Measurements from ENCODE around the gene TF.
"Not testable (repeated sequence)": the region's sequence is repeated elsewhere in the genome, so short reads cannot be mapped to it uniquely, and the experiment has no call there.

Gene TF

DNA sequence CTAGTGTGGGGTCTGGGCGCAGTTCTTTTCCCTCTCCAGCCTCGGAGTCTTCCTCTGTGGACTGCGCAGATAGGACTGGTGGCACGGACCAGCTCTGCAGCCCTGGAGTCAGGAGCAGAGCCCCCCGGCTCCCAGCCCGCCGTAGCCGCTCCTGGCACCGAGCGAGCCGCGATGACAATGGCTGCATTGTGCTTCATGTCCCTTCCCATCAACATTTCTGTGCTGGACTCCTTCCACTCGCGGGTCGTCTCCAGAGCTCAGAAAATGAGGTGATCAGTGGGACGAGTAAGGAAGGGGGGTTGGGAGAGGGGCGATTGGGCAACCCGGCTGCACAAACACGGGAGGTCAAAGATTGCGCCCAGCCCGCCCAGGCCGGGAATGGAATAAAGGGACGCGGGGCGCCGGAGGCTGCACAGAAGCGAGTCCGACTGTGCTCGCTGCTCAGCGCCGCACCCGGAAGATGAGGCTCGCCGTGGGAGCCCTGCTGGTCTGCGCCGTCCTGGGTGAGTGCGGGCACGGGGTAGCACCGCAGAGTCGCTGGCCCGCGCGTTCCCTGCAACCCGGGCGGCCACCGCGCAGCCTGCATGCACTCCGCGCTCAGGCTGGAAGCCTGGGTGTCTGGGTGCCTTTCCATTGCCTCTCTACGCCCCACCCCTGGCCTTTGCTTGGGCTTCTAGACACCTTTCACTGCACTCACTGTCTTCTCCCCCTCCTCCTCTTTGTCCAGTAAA lies at the start of gene TF:
TF (plus strand) TSS at position 413 of the 731 bp plus-strand sequence; CDS start at position 461, 48 bp downstream.
- no peak for DNase-seq

- DNase-seq, result peak in 1 of 2 experiments; percentile 51
Measured at GRCh38 chr3:133697960-133698359, 48.2 kb upstream of the TF start.

GRCh38 chr3:133699467-133699866 lies 46.7 kb upstream of the TF start:
- DNase-seq, result no peak

DNA sequence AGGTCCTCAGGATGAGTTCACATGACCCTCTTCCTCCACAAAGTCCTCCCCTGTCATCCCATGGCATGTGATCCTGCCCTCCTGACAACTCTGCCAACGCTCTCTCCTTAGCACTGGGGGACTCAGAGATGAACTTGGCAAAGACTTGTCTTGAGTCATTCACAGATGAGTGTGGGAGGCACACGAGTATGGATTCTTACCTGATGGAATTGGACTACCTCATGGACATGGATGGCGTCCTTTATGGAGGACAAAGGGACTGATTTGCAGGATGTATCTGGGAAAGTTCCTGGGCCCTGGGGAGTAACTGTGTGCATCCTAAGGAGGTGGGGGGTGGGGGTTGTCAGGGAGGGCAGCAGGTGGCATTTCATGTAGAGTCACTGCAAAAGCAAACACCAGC lies 46.3 kb upstream of the TF start:
- no peak for DNase-seq

DNA sequence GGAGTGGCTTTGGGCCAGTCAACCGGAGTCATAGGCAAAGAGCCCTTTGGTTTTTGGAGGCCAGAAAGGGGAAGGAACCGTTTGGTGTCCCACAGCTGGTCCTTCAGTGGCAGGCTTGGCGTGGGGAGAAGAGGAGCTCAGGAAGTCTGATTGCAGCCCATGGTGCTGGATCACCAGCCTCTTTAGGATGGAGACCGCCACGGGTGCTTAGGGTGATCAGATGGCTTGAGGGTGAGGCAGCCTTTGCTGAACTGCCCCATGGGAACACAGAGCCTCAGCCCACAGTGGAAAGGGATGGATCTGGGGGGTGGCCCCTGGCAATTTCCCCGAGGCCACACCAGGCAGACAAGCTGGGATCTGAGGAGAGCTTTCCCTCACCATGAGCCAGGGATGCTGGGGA lies 45.8 kb upstream of the TF start:
- DNase-seq, result no peak

DNA sequence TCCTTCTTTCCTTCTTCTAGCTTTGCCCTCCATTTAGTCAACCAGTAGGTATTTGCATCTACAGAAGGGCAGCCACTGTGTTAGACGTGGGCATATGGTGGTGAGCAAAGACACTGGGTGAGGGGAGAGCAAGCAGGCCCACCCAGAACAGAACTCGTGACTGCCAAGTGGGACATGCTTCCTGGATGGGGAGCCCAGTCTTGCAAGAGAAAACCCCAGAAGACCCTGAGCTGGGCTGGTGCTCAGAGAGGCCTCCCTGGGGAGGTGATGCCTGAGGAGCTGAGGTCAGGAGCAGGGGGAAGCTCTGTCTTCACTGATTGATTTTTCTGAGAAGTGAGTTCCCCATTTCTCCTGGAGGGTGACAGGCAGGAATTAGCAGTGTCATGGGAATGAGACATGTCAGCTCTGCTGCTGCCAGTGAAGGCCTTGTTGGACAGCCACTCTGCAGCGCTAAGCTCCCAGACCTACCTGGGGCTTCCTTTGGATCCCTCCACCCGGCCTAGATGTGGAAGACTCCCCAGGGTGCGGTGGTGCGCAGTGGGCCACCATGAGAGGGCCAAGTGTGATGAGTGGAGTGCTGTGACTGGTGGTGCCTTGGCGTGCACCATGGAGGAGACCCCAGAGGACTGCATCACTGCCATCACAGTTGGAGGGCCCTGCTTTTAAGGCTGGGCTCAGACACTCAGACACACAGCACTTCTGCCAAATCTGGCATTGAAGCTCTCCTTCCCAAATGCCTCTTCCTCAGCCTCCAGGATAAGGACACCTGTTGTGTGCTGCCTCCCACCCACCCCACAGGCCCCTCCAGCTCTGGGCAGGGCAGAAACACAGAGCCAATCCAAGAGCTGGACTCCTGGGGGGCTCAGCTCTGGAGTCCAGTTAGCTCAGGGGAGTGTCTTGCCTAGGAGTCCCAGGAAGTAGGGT lies 44.5 kb upstream of the TF start:
- DNase-seq, result no peak

- DNase-seq, result no peak
Measured at GRCh38 chr3:133703915-133704314, 42.3 kb upstream of the TF start.

DNA sequence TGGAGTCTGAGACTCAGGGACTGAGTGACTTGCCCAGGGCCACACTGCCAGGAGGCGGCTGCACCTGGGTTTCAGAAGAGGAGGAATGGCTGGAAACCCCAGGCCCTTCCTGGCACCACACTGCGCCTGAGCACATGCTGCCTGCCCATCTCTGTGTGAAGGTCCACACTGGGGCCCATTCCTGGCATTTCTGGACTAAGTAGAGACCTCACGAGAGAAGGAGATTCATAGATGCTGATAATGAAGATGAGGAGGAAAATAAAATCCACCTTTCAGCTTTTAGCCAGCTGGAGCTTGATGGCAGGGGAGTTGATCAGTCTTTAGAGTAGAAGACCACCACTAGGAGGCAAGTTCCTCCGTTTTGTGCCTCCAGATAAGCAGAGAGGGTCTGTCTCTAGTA lies 40.2 kb upstream of the TF start:
- DNase-seq, result no peak

DNA sequence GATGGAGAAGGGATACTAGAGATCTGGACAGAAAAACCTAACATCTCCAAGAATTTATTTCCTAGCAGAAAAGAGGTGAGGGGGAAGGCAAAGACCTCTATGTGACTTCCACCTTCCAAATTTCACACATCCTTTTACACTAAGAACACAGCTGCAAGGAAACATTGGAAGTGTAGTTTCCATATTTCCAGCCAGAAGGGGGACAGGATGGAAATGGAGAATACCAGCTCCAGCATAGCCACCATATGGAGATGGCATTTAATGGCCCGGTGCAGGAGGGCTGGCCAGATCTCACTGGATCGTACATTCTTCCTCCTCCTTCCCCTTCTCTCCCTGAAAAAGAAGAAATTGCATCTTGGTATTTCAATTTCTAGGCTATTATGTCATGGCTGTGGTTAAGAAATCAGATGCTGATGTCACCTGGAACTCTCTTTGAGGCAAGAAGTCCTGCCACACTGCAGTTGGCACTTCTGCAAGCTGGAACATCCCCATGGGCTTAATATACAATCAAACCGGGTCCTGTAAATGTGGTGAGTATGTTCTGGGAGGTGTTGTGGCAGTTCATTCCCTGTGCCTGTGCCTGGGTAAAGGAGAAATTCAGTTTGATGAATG lies 36.9 kb upstream of the TF start:
- no peak for DNase-seq

DNA sequence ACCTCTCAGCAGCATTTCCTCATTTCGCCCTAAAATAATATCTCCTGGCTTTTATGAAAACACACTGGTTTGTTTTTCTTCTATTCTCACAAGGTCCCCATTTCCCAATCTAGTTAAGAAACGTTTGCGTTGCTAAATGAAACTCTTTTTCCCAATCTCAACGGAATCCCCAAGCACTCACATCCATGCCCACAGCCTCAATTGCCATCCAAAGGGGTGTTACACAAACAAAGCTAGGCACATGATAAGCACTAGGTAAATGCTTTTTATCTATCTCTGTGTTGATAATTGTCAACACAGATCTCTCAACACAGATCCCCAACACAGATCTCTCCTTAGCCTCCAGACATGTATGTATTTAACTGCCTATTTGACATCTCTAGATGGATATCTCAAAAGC lies 35.2 kb upstream of the TF start:
- no peak for DNase-seq

DNA sequence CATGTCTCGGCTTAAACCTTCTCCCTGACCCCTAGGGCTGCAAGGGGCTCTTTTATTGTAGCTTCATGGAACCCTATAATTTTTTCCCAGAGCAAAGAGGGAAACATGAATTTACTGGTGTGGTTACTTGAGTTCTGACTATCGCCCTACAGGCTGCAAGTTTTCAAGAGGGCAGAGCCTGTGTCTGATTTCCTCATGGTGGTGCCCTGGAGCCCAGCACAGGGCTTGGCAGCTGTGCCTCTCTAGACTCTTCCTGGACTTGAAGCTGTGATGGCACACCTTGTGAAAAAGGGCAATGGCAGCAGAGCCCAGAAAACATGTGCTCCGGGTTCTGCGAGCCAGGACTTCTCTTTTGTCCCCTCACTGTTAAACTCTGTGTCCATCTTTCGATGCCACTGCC lies 34.2 kb upstream of the TF start:
- DNase-seq, result no peak

DNA sequence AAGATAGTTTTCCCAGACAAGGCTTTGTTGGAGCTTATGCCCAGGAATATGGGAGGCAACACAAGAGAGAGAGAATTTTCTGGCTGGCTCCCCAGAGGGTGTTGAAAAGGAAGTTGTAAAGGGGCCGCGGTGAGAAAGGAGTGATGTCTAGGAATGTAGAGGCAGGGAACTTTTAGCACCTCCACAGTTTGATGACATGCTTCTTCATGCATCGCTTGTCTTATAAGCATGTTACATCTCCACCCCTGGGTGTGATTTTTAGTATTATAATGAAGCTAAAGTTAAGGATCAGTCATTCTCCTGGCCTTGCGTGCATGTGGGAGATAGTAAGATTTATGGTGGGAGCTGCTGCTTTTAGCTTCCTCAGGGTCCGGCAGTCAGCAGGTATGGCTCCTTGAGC lies 32.8 kb upstream of the TF start:
- no peak for DNase-seq

GRCh38 chr3:133717424-133717823 lies 28.8 kb upstream of the TF start:
- no peak for DNase-seq

GRCh38 chr3:133722935-133723334 lies 23.3 kb upstream of the TF start:
- DNase-seq, result no peak

DNA sequence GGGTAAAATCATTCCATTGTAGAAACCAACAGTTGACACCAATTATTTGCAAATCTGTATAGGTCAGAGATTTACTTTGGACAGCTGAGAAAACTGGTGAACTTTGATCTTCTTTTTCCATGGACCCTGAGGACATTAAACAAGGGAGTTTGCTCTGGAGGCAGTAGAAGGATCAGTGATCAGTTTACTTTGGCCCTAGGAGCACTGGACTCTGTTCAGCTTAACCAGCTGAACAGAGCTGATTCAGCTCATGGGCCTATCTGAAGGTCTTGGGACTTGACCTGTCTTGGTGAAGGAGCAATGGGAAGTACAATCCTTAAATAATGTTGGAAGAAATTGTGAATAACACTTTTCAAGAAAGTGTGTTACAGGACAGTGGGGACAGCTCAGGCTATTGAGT lies 15.2 kb upstream of the TF start:
- no peak for DNase-seq

- not testable (repeated sequence) for DNase-seq
Measured at GRCh38 chr3:133732231-133732630, 14.0 kb upstream of the TF start.

GRCh38 chr3:133733226-133733625 lies 13.0 kb upstream of the TF start:
- DNase-seq, result no peak

- DNase-seq, result no peak
Measured at GRCh38 chr3:133734305-133734704, 11.9 kb upstream of the TF start.

DNA sequence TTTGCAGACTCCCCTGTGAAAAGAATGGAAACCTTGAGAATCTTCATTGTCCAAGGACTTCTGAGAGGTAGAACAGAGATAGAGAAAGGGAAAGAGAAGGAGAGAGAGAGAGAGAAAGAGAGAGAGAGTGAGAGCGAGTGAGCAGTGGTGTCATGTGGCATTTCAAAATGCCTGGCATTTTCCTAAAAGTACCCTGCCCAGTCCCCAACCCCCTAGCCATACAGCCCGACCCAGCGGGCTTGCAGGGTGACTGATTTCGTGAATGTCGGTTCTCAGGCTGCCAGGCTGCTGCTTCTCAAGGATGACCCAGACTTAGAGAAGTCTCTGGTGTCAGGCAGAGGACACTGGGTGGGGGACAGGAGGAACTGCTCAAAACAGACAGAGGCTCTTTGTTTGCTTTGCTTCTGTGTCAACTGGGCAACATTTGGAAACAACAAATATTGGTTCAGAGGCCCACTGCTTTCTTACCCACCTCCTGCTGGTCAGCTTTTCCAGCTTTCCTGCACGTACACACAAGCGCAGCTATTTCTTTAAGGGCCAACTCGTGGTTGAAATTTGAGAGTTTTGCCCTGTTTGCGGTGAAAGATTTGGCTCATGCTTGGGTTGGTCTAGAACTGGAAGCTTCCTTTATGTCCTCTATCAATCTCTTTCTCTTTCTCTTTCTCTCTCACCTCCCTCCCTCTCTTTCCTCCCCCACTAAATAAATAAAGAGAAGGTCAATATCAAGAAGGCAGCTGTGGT lies 3.7 kb upstream of the TF start:
- DNase-seq, result no peak

- no peak for DNase-seq
Measured at GRCh38 chr3:133744241-133744640, 2.0 kb upstream of the TF start.

GRCh38 chr3:133745108-133745507 lies 1.1 kb upstream of the TF start:
- DNase-seq, result no peak

DNA sequence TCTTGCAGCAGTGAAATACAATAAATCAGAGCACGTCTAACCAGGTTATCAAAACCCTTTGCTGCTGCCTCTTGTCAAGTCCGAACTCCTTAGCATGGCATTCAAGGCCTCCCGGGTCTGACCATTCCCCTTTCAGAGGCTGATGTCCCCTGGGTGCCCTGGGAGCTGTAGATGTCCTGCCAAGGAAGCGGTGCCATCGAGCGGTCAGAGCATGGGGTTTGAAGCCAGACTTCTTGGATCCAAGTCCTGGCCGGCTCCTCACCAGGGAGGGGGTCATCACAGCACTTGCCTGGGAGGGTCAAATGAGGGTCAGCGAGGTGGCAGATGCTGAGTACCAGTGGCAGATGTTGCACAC lies 496 bp downstream of the TF start:
- no peak for DNase-seq

GRCh38 chr3:133747373-133747772 lies 1.2 kb downstream of the TF start:
- no peak for DNase-seq

Data from NCI-H524 (cell line).